Measurements from ENCODE around the gene RIPOR2.

The RIPOR2 gene

GRCh38 chr6:24935366-24936152 is at the start of gene RIPOR2:
RIPOR2 (minus strand) TSS chr6:24935960; CDS start chr6:24935898, 62 bp downstream.
- DNase-seq (ENCODE audit: low spot score) = no peak

GRCh38 chr6:24985323-24985722 is 49.6 kb upstream of the RIPOR2 start:
- DNase-seq (ENCODE audit: low spot score) = no peak

GRCh38 chr6:24982231-24982630 is 46.5 kb upstream of the RIPOR2 start:
- no peak for DNase-seq (ENCODE audit: low spot score)

DNA sequence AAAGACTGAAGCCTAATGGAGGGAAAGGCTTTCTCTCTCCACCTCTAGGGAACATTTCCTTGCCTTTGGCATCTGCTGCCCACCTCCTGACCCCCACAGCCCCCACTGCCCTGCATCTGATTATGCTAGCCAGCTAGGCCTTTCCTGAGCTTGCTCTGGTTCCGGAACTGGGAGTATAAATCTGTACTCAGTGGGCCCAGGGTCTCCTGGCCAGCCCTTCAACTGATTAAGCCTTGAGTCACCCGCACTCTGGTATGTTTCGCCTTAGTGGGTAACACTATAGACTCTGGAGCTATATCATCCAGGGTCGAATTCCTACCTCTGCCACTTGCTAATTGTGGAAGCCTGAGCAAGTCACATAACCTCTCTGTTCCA is 45.6 kb upstream of the RIPOR2 start:
- no peak for DNase-seq (ENCODE audit: low spot score)

- DNase-seq (ENCODE audit: low spot score) = no peak
These were observed 45.0 kb upstream of the RIPOR2 start for GRCh38 chr6:24980507-24981385.

DNA sequence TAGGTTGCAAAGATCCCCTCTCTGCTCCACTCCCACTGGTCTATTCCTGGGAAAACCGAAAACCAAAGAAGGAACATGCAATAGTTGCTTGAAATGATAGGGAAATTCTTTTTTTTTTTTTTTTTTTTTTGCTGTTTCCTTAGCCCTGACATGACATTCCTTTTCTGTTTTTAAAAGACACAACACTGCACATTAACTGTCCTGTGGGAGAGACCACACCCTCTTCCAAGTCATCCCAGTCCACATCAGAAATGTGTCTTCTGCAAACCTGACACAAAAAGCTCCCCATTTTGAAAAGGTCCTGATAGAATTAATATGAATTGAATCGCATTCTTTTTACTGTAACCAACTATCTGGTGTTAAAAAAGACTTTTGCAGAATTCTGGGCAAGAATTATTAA is 43.4 kb upstream of the RIPOR2 start:
- no peak for DNase-seq (ENCODE audit: low spot score)

- no peak for DNase-seq (ENCODE audit: low spot score)
These were observed 38.7 kb upstream of the RIPOR2 start for GRCh38 chr6:24974182-24975171.

DNA sequence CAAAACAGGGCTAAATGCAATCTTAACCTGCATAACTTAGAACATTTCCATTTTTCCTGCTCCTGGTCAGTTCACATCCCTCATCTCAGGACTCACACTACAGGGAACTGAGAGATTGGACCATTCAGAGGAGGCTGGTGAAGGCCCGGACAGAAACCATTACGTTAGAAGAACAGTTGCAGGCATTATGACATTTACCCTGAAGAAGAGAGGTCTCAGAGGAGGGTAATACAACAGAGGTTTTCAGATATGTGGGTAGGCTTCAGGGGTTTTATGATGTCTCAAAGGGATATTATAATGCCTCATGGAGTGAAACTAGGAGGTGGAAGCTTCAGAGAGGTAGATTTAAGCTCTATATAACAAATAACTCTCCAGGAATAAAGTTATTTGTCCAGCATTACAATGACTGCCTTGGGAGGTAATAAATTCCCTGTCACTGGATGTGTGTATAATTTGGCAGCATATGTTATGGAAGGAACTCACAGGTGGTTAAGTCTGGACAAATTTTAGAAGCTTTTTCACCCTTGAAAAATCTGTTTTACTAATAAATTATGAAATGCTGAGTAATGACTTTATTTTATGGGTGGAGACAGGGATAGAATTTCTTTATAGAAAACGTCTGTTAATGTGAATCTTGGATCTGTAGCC is 36.7 kb upstream of the RIPOR2 start:
- DNase-seq (ENCODE audit: low spot score) = no peak

- no peak for DNase-seq (ENCODE audit: low spot score)
These were observed 35.3 kb upstream of the RIPOR2 start for GRCh38 chr6:24971067-24971466.

DNA sequence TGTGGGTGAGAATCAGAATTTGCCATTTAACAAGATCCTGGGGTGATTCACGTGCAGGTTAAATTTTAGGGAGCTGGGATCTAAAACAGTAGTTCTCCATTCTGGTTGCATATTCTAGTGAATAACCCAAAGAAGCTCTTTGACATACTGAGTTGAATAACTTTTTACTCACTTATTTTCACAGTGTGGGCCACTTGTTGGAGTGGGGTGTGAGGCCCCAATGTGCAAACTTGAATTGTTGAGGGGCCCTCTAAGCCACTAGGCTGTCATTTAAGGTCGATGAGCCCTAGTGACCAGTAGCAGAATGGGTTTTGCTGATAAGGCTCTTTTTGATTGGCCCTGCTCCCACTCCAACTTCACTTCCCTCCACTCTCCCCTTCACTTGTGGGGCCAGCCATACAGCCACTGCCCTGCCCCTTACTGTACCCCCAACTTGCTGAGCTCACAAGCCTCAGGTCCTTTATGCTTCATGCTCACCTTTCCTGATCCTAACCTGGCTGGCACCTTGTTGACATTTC is 33.6 kb upstream of the RIPOR2 start:
- DNase-seq (ENCODE audit: low spot score) = no peak

GRCh38 chr6:24968783-24969182 is 33.0 kb upstream of the RIPOR2 start:
- DNase-seq (ENCODE audit: low spot score) = no peak

DNA sequence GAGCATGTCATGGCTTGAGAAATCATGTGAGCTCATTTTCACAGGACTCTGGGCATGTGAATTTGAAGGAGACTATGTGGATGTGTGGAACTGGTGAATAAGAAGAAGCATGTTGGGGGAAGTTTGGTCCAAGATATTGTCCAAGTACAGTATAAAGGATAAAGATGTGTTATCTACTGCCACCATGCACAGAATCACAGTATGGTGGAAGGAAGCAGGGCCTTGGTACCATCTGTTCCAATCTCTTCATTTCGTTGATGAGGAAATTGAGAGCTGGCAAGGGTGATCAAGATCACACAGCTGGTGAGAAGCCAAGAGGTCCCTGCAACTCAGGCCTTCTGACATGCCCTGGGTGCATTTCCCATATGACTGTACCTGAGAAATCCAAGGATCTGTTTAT is 31.5 kb upstream of the RIPOR2 start:
- no peak for DNase-seq (ENCODE audit: low spot score)

GRCh38 chr6:24966381-24966780 is 30.6 kb upstream of the RIPOR2 start:
- DNase-seq (ENCODE audit: low spot score) = no peak

GRCh38 chr6:24963887-24964570 is 28.3 kb upstream of the RIPOR2 start:
- no peak for DNase-seq (ENCODE audit: low spot score)

- DNase-seq (ENCODE audit: low spot score) = no peak
These were observed 27.6 kb upstream of the RIPOR2 start for GRCh38 chr6:24963339-24963738.

DNA sequence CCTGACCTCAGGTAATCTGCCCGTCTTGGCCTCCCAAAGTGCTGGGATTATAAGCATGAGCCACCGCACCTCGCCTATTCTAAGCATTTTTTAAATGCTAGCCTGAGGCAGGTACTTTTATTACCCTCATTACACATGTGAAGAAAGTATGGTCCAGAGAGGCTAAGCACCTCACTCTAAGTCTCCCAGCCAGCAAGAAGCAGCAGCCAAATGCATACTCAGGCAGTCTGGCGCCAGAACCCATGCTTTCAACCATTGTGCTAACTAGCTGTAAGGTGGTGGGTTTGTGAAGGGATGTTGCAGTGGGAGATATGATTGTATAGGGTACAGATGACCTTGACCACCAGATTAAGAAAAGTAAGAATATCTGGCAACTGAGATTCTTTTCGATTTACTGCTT is 26.1 kb upstream of the RIPOR2 start:
- no peak for DNase-seq (ENCODE audit: low spot score)

GRCh38 chr6:24960991-24961475 is 25.3 kb upstream of the RIPOR2 start:
- no peak for DNase-seq (ENCODE audit: low spot score)

DNA sequence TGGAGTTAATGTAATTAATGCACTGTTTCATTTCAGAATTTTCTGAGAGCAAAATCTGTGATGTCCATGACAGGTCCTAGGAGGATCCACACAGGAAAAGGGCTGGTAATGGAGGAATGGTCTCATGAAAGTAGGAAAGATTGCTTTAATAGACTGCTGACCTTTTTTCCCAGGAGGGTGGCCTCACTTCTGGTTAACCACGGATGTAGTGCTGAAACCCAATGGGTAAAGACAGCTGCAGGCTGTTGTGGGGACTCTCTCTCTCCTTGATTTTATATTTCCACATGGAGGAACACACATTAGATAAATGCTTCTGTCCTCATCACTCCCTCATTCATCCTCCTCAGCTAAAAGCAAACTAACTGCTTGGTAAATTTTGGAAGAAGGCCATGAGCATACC is 23.6 kb upstream of the RIPOR2 start:
- no peak for DNase-seq (ENCODE audit: low spot score)

DNA sequence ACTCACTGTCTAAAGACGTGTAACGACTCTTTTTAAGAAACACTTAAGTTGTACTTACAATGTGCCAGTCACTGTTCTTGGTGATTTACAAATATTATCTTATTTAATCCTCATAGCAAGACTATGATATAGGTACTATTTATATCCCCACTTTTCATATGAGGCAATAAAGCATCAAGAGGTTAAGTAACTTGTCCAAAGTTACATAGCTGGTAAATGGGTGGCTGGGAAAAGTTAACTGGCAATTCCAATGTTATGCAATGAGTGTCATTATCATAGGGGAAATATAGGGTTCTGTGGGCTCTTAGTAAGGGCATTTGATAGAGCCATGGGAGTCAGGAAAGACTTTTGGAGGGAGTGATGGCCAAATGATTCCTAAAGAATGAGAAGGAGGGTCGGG is 21.4 kb upstream of the RIPOR2 start:
- DNase-seq (ENCODE audit: low spot score) = no peak

DNA sequence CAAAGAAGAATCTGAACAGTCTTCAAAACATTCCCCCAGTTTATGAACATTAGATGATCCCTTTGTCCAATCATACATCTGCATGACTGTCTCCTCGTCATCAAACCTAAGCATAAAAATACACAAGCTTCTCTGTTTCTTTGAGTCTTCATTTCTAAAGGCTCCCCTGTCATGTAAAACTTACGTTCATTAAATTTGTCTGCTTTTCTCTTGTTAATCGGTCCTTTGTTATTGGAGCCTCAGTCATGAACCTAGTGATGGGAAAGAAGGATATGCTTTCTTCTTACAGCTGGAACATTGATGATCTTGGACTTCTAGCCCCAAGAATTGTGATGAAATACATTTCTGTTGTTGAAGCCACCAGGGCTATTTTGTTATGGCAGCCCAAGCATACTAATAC is 18.0 kb upstream of the RIPOR2 start:
- no peak for DNase-seq (ENCODE audit: low spot score)
